ENCODE results near the gene KRT82.
"Not testable (repeated sequence)": the region's sequence is repeated elsewhere in the genome, so short reads cannot be mapped to it uniquely, and the experiment has no call there.

Gene KRT82

DNA sequence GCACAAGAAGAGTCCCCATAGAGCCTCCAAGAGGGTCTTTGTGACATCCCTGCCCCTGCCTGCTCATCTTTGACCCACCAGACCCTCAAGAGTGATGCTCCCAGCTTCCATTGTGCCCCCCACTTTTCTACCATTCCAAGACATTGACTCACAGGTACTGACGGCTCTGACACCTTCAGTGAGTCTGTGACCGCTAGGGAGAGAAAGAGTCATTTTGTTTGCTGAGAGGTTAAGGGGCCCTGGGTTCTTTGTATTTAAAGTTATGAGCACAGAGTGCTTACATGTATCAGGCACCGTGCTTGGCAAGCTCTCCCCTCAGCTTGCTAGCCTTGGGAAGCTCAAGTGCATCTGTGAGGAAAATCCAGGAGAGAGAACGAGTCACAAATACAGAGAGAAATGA lies 7.1 kb upstream of the KRT82 start:
- DNase-seq (ENCODE audit: low read depth, low spot score): no peak

DNA sequence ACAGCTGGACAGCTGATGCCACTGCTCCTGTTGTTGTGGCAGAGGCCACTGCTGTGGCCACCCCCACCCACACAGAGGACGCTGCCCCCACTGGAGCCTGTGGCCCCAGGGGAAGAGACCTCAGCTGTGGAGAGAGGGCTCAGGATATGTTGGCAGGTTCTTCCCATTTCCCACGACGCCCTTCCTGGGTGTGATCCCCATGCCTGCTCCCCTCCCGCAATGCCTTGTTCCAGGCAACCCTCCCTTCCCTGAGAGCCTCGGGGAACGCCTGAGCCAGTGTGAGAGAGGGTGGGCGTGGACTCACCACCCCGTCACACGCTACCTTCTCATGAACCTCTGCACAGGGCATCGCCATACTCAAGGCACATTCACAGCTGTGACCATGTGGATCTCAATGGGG lies 5.7 kb upstream of the KRT82 start:
- DNase-seq (ENCODE audit: low read depth, low spot score): no peak

DNA sequence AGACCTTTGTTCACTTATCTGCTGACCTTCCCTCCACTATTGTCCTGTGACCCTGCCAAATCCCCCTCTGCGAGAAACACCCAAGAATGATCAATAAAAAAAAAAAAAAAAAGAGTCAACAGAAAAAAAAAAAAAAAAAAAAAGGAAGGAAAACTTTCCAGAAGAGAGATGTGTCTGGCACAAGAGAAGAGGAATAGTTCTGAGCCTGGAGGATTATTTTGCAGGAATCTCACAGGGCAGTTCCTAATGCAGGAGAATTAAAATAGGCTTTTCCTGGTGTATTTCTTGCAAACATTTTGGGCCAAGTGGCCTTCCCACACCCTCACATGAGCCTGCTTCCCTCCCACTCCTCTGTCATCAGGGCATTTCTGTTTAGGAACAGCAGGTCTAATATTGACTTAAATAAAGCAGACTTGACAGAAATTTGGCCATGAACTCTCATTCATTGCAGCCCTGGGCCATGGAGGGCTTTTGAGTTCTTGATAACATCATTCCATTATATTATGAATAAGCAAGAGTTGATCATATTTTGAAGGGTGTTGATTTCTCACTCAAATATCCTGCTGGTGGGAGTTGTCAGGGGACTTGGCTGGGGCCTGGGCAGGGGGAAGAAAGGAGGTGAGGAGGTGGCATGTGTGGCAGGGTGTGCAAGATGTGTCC lies 4.6 kb upstream of the KRT82 start:
- DNase-seq (ENCODE audit: low read depth, low spot score): not testable (repeated sequence)

DNA sequence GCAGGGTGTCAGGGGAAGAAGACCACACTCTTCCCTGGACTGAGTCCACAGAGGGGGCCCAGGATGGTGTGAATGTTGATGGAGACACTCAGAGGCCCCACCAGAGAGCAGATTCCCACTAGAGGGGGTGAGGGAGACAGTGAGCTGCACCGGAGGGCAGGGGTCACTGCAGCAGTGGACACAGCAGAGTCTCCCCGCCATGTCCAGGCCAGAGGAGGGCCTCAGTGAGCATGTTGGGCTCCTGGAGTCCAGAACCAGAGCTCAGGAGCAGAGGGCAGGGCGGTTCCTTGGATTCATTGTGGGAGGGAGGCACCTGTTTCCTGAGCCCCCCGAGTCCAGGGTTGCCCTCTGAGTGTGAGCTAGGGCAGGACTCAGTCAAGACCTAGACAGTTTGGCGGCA lies 1.8 kb upstream of the KRT82 start:
- no peak for DNase-seq (ENCODE audit: low read depth, low spot score)

DNA sequence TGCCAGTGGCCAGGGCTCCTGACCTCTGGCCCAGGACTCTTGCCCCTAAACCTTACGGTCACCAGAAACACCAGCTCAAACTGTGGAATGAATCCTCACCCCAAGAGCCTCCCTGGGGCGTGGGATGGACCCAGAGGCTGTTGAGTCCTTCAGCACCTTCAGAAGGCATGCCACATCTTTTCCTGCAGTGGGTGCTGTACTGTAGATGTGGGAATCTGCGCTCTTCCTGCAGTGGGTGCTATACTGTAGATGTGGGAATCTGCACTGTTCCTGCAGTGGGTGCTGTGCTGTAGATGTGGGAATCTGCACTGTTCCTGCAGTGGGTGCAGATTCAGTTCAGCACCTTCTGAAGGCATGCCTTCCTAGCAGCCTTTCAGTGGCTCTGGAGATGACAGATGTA lies 1.2 kb downstream of the KRT82 start:
- DNase-seq (ENCODE audit: low read depth, low spot score): no peak

DNA sequence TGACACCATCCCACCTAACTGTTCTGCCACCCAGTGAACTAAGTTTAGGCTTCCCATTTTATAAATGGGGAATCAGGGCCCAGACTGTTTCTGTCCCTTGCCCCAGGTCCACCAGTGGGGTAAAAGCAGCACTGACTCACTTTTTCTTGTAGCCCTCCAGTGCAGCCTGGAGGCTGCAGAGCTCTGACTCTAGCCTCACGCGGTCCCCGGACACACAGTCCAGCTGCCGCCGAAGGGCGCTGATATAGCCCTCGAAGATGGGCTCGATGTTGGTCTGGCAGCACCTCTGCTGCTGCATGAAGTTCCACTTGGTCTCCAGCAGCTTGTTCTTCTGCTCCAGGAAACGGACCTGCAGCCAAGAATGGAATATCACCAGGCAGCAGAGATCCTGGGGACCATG lies 2.6 kb downstream of the KRT82 start:
- no peak for DNase-seq (ENCODE audit: low read depth, low spot score)

DNA sequence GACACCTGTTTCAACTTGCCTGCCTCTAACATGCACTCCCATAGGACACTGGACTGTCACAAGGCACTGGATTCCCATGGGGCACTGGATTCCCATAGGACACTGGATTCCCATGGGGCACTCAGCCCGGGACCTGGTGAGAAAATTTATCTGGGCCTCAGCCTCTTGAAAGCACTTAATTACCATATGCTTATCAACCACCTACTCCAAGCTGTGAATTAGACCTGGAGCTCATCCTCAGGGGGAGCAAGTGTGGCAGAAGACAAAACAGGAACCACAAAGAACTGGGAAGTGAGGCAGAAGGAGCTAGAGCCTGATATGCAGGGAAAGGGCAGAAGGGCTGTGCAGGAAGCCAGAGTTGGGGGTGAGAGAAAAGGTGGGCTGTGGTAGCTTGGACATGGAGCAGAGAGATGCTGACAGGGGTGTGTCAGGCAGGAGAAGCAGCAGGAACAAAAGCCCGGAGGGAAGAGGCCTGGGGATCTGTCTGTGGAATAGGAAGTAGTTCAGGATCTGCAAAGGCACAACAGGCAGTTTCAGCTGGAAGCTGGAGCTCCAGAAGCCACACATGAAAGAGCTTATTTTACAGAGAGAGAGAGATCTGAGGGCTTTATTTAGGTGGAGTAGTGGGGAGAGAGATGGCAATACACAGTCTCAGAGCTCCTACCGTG lies 3.1 kb downstream of the KRT82 start:
- DNase-seq (ENCODE audit: low read depth, low spot score): no peak

DNA sequence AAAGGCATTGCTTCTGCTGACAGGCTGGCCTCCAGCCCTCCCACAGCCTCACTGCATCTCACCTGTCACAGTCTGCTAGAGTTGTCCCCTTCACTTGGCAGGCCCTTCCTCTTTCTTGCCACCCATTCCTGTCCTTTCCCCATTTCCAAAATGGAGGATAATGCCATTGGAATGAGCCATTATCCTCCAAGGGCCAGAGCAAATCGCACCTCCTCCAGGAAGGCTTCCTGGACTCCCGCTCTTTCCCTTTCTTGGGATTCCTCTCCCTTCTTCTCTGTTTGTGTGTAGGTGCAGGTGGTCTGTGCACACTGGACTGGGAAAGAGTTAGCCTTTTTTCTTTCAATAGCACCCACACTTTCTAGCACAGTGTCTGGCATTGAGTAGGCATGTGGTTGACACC lies 3.8 kb downstream of the KRT82 start:
- no peak for DNase-seq (ENCODE audit: low read depth, low spot score)

DNA sequence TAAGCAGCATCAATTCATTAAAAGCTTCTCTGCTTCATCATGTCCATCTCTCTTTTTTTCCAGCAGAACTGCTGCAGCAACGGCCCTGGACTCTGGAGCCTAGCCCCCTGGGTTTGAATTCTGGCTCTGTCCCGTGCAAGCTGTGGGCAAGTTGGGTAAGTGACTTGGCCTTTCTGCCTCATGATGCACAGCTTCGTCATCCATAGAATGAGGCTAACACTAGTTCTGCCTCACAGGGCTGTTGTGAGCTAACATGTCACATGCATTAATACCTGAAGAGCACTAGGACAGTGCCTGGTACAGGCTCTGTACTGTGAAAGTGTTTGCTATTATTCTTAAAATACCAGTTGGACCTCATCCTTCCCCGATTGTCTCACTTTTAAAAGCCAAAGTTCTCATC lies 4.2 kb downstream of the KRT82 start:
- no peak for DNase-seq (ENCODE audit: low read depth, low spot score)

DNA sequence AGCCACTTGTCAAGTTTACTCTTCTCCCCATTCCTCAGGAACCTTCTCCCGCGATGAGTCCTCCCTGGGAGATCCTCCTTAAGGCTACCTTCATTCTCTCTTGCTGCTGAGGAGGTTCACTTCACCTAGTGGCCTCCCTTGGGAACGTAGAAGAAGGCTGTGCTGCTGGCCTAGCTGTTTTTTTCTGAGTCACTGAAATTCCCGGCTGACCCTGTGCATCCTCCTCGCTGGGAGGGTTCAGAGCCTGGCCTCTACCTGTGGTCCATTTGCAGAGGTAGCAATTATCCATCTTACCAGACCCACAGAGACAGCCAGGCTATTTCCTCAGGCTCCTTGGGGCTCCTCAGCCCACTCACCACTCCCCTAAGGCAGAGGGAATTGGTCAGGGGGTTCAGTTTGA lies 4.6 kb downstream of the KRT82 start:
- no peak for DNase-seq (ENCODE audit: low read depth, low spot score)

DNA sequence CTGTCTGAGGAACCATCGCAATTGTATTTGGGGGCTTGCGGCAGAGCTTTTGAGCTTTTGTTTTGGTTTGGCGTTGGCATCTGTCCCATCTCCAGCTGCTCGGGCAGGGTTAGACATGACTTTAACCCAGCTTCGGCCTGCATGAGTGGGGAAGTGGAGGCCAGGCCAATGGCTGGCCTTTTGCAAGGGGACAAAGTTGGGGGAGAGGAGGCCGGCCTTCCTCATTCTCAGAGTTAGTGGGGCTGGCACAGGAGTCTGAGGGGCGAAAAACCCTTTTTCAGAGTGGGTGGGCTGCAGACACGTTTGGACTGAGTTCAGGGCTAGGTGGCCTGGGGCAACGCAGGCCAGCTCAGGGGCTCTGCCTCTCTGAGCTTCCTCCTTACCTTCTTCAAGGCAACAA lies 5.2 kb downstream of the KRT82 start:
- no peak for DNase-seq (ENCODE audit: low read depth, low spot score)

DNA sequence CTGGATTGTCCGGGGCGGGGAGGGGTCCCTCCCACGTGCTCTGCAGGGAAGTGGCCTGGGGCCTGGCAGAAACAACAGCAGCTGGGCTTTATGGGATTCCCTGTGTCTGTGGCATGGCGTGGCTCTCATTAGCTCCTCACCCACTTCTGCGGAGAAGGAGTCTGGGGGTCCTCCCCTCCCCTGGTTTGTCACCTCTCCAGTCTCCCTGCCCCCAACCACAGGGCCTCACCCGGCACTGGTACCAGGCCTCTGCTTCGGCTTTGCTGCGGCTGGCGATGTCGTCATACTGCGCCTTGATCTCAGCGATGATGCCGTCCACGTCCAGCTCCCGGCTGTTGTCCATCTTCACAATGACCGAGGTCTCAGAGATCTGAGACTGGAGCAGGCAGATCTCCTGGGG lies 6.4 kb downstream of the KRT82 start:
- no peak for DNase-seq (ENCODE audit: low read depth, low spot score)

DNA sequence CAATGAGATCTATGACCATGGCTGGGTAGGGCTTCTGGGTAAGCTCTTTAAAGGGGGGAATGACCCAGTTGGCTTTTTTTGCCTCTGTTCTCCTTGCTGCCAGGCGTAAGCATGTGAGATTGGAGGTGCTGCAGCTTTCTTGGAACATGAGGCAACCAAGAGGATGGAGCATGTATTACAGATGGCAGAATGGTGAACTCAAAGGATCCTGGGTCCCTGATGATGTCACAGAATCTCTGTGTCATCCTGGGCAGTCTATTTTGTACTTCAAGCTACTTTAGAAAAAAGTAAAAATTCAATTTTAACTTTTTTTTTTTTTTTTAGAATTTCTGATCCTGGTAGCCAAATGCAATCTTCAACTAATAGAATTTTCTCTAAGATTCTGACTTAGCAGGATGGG lies 8.0 kb downstream of the KRT82 start:
- DNase-seq (ENCODE audit: low read depth, low spot score): no peak

DNA sequence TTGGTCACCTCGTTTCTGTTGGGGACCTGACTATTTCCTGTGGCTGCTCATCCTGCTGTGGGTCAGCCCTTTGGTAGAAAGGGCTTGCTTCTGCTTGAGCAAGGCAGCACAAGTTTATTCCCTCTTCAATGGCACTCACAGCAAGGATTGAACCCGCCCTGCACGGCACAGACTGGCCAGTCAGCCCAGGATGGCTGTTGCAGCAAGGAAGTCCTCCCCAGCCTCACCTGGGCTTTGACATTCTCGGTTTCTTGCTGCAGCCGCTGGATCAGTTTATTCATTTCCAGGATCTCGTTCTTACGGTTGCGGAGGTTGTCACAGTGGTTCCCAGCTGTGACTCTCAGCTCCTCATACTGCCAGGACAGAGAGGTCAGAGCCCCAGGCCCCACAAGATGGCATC lies 9.5 kb downstream of the KRT82 start:
- DNase-seq (ENCODE audit: low read depth, low spot score): no peak

DNA sequence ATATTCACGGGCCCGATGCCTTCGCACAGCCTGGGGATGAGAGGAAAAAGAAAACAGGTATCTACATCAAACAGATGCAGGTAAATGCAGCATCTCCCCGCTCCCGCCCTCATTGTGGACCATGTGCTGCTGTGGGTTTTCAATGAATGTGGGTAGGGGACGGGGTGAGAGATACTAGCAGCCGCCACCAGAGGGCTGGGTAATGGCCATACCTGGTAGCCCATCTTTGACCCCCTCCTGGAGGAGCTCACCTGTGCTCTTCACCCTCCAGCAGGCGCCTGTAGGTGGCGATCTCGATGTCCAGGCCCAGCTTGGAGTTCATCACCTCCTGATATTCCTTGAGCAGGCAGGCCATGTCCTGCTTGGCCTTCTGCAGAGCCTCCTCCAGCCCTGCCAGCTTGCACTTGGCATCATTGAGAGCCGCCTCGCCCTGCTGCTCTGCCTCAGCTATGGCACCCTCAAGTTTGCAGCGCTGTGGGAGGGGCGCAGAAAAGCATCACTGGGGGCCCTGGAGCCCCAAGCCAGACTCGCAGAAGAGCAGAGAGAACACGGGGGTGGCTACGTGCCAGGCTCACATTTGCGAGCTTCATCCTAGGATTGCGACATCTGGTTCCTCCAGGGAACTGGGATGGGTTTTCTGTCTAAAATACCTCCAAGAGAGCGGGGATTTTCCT lies 10.2 kb downstream of the KRT82 start:
- no peak for DNase-seq (ENCODE audit: low read depth, low spot score)

DNA sequence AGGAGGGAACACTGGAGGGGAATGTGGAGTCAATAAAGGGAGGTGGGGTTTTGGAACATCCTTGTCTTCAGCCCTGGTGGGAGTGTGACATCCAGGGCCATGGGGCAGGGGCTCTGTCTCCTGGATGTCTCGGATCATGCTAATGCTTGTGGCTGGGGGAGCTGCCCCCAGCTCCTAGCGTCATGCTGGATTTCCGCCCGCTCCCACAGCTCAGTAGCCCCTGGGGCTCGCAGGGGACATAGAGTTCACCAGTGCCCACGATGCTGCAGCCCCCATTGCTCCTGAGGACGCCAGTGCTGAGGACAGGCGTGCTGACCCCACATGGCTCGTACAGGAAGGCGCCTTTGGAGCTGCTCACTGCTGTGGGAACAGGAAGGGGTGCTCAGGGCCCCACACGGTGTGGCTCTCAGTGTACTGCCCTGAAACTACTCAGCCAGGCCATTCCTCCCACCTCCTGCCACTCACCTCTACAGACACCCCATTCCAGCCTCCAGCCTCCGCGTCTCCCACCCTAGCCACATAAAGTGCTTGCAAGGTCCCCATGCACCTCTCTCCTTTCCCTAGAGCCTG lies 11.2 kb downstream of the KRT82 start:
- no peak for DNase-seq (ENCODE audit: low read depth, low spot score)

DNA sequence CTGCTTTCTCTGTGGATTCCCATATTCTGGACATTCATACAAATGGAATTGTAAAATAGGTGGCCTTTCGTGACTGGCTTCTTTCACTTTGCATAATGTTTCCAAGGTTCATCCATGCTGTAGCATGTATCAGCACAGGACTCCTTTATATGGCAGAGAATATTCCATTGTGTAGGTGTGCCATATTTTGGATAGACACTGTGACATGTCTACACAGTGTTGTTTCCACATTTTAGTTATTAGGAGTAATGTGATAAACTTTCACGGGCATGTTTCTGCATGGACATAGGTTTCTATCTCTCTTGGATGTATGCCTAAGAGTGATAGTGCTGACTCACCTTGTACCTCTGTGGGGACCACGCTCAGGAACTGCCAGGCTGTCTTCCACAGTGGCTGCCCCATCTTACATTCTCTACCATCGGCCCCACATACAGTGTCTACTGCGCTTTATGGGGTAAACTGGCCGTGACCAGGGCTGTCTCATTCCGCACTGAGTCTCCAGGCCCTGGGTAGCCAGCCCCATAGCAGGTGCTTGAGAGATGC lies 13.6 kb downstream of the KRT82 start:
- no peak for DNase-seq (ENCODE audit: low read depth, low spot score)

DNA sequence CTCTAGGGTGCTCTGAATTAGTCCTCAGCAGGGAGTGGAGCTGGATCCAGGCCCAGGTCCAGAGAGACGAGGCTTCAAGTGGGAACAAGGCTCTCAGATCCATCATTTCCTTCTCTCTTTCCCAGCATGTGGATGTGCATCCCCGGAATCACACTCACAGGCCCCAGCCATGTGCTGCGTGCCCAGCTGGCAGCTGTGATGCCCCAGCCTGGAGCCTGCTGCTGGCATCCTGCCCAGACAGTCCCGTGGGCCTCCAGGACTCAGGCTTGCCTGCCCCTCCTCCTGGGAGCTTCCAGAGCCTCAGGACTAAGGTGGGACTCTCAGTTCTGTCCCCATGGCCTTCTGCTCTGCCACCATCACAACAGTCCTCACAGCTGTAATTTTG lies 14.5 kb downstream of the KRT82 start:
- DNase-seq (ENCODE audit: low read depth, low spot score): peak; percentile 67

DNA sequence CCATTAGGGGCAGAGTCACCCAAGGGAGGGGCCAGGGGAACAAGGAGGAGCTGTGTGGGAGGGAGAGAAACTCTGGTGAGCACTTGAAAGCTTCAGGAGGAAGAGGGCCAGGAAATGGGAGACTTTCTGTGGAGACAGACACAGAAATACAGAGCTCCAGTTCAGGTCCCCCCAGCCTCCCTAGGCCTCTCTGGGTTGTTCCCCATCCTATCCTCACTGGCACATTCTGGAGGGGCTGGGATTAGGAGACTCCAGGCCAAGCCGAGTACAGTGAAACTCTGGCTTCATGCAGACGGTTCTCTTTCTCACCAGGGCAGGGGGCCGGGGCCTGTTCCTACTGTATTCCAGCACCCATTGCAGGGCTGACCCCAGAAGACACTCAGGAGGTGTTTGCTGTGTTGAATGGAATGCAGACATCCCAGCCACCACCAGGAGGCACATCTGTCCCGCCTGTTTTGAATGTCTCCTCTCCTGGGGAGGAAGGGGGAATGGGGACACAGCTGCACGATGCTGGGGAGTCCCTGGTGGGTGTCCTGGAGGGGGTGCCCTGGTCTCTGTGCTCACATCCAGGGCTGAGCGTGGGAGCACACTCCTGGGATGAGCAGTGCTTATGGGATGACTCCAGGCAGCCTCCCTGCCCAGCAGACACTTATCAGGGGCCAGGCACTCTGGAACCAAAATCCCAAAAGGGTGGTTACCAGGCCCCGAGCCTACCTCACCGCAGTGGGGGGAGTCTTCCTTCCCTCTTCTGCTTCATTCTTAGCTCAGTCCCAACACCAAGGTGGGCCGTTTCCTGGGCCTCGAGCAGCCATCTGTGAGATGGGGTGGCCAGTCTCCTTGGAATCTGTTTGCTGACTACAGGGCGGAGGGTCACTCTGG lies 15.2 kb downstream of the KRT82 start:
- DNase-seq (ENCODE audit: low read depth, low spot score): peak; percentile 36

DNA sequence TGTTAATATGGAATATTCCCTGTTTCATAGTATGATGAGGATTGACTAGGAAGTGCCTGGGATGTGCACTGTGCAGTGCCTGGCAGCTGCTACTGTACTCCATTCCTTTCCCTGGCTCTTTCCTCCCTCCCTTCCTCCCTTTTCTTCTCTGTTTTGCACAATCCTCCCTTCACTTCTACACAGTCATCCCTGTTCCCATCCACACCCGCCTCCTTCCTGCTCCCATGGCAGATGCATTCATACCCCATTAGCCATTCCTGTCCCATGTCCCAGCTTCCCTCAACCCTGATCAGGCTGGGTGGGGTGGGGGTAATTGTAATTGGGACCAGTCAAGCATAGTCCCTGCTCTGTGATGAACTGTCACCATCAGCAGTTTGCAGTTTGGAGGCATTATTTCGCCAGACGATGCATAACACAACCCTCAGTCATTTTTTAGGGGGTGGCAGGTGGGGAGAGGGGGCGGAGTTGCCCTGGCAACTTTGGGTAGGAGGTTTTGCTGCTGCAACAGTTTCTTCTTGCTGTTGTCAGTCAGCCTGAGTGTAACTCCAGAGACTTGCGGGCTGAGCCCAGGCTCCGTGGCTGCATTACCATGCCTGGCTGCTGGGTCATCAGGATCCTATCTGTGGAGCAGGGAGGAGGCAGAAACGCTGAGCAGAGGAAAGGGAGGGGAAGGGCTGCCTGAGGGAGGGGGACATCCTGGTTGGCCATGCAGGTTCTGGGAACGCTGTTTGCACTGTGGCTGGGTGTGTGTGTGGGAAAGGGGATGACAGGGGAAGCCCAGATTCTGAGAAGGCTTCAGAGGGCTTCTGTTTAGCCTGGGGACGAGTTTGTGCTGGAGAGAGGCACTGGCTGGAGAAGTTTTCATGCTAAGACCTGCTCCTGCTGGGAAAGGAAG lies 16.6 kb downstream of the KRT82 start:
- DNase-seq (ENCODE audit: low read depth, low spot score): peak; percentile 33

DNA sequence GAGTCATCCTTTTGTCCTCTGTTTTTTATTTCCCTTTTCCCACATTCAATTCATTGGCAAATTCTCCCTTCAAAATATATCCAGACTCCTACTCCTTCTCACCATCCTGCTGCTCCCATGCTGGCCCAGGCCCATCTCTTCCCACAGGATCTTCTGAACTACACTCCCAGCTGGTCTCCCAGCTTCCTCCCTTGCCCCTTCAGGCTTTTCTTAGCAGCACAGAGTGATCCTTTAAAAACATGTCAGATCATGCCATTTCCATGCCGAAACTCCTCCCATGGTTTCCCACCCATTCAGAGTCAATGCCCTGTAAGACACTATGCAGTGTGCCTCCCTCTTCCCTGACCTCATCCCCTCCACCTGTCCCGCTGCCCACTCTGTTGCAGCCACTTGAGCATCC lies 18.3 kb downstream of the KRT82 start:
- DNase-seq (ENCODE audit: low read depth, low spot score): no peak
